Heart right ventricle (tissue), 16 donors: Measurements from ENCODE around the gene ADTRP. TPM values are rescaled to one million over a fixed set of nuclear protein-coding genes. Genes with fewer than 3 reads are reported as not detected.
"Not testable (repeated sequence)": the region's sequence is repeated elsewhere in the genome, so short reads cannot be mapped to it uniquely, and the experiment has no call there.

Experiments
- ATAC-seq, 8 donors: fragments of 200-7000 bp; cut with Tn5 transposase; one replicate each; pipeline ENCODE4 v1.9.1; 2020; ENCODE audit warnings: mild to moderate bottlenecking in 8 of 8, moderate library complexity in 8 of 8, moderate number of reproducible peaks in 1 of 8
- DNase-seq, 2 donors: peaks; one replicate each; pipeline ENCODE4 v3.0.0-alpha.2; 2020
- H3K27ac ChIP-seq, 10 donors: fragments of 200-600 bp; sonication (generic) in 2 of 10; one replicate each; pipeline versions ENCODE4 v1.5.0 to v1.8.0; 2020 to 2022; ENCODE audit warnings: mild to moderate bottlenecking in 3 of 10
- H3K27me3 ChIP-seq, 7 donors: fragments of 200-600 bp; one replicate each; pipeline ENCODE4 v1.8.0; 2021 to 2022; ENCODE audit warnings: mild to moderate bottlenecking in 2 of 7
- H3K36me3 ChIP-seq, 9 donors: fragments of 200-600 bp; sonication (generic) in 1 of 9; one replicate each; pipeline versions ENCODE4 v1.5.0 to v1.8.0; 2020 to 2022; ENCODE audit warnings: mild to moderate bottlenecking in 2 of 9
- H3K4me1 ChIP-seq, 9 donors: fragments of 200-600 bp; sonication (generic) in 1 of 9; one replicate each; pipeline versions ENCODE4 v1.5.0 to v1.8.0; 2020 to 2022; ENCODE audit warnings: mild to moderate bottlenecking in 4 of 9
- H3K4me3 ChIP-seq, 10 donors: fragments of 200-600 bp; sonication (generic) in 2 of 10; one replicate each; pipeline versions ENCODE4 v1.5.0 to v1.8.0; 2020 to 2022; ENCODE audit warnings: mild to moderate bottlenecking in 7 of 10, moderate library complexity in 2 of 10
- H3K9me3 ChIP-seq, 11 donors: fragments of 200-600 bp in 10 of 11; sonication (generic) in 2 of 11; one replicate each; pipeline versions ENCODE4 v1.5.0 to v1.8.0; 2013 to 2022; ENCODE audit warnings: mild to moderate bottlenecking in 2 of 11, control low read depth in 1 of 11, moderate library complexity in 1 of 11
- WGBS, 2 donors: extraction: QIAGEN DNeasy Blood & Tissue Kit; methylation state at CpG; one replicate each; pipeline ENCODE4 v1.1.7; 2013; ENCODE audit warnings: inconsistent platforms in 1 of 2; 5-methylcytosine and 5-hydroxymethylcytosine counted together
- intact Hi-C, 10 donors: fragments of 100-400 bp; cut with DNase I; formaldehyde crosslinking; loops; one replicate each; pipeline versions ENCODE4 v1.11.1 to v1.14.2; 2022
- polyA plus RNA-seq, 2 donors: library from polyadenylated mRNA; stranded (reverse); fragments of 200-250 nt; gene quantifications; one replicate each; pipeline ENCODE4 v1.2.3, GENCODE V29; 2013
- total RNA-seq, 10 donors: library from RNA; stranded (reverse); fragmentation: NEBNext Ultra II Directional in 3 of 10; extraction: Animal tissue kit (Norgen Biotek cat#: 25700) in 3 of 10; gene quantifications; one replicate each; pipeline versions ENCODE4 v1.2.1 to v1.2.4, GENCODE V29; 2021 to 2023
- TF ChIP-seq, protein P1 (sequence below), 9 donors: fragments of 200-600 bp; sonication (generic) in 2 of 9; IDR thresholded peaks; one replicate each; pipeline versions ENCODE4 v1.5.0 to v1.8.0; 2021 to 2022; ENCODE audit warnings: antibody characterized with exemption in 9 of 9, mild to moderate bottlenecking in 5 of 9, moderate library complexity in 1 of 9
- donor health status: Arrhythmogenic right ventricular cardiomyopathy.
- donor health status: ischemic (EF 13 %, LVEDD 7.1; RV severe dilation, severe dysfunction).
- donor health status: healthy with polysubstance abuse.
- donor health status: DM: no; HTN: yes; CAD: no.
- donor health status: DM: no; HTN: no; CAD: no.
- donor health status: ischemic (EF 25% LVEDD 6.9; RV normal size, moderate dysfunction).
- donor health status: ischemic (EF 25% LVEDD 5.7; RV mildly dilated, moderate dysfunction).
- donor health status: healthy.
- donor health status: DM: yes; HTN: yes; CAD: no.
- donor health status: Ischemic cardiomyopathy.
- donor health status: ischemic (EF 35%, LVEDD 5.7; RV mildly dilated, moderate dysfunction).
- donor health status: nonischemic (EF 11% LVEDD 7.7; RV severe dilation, severe dysfunction).
- donor health status: DM: yes; HTN: yes; CAD: no.
- donor health status: PGD.
- donor health status: ischemic (EF 29% LVEDD 5.4; RV normal size, mild dysfunction).
- donor health status: nonischemic (EF 23%, LVEDD 6.1; RV moderate dilation, normal function).

ADTRP gene
- total and polyA plus RNA-seq, 12 donors: 0.14 to 0.37 (median 0.24) TPM; not detected in 9

DNA sequence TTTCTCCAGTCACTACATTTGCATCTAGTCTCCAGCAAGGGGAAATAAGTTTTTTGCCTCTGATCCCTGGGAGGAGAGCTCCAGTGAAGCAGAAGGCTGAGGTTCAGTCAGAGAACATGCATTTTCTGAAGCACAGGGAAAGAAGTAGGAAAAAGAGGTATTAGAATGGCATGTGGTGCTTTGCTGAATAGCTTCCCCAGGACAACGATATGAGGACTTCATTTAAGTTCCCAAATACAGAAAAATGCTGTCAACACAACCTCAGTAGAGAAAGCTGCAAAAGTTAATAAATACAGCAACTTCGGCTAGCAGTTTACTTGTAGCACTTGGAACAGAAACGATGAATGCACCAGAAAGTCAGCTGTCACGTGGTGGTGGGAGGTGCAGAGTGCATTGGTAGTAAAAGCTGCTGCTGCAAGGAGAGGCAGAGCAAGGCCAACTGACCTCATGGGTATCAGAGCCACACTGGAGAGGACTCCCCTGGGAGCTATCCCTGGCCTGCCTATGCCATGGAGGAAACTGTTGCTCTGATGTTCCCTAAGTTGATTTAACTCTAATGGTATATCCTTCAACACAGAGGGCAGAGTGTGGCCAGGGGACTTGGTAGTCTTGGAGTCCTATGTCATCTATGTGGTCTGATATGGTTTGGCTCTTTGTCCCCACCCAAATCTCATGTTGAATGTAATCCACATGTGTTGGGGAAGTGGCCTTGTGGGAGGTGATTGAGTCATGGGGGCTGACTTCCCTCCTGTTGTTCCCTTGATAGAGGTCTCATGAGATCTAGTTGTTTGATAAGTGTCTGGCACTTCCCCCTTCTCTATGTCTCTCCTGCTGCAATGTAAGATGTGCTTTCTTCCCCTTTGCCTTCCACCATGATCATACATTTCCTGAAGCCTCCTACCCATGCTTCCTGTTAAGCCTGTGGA is 85.9 kb downstream of the ADTRP start:
- ATAC-seq (no peak), DNase-seq (no peak)
- no peak overlapping the region for H3K27ac ChIP-seq
- peaks cover 0 to 15% (median 0%) of the 10 kb centered on the region in 11 donors for H3K9me3 ChIP-seq
- H3K36me3 ChIP-seq: no peaks in the 10 kb centered on the region
- H3K4me1 ChIP-seq: peaks cover 0 to under 1% (median 0%) of the 10 kb centered on the region in 9 donors
- intact Hi-C loops: loop anchor here in 1 of 10 donors (10.0 kb wide), 1 partner anchor 382 kb away; no protein-coding TSS in a partner anchor
- TF ChIP-seq, protein P1, sequence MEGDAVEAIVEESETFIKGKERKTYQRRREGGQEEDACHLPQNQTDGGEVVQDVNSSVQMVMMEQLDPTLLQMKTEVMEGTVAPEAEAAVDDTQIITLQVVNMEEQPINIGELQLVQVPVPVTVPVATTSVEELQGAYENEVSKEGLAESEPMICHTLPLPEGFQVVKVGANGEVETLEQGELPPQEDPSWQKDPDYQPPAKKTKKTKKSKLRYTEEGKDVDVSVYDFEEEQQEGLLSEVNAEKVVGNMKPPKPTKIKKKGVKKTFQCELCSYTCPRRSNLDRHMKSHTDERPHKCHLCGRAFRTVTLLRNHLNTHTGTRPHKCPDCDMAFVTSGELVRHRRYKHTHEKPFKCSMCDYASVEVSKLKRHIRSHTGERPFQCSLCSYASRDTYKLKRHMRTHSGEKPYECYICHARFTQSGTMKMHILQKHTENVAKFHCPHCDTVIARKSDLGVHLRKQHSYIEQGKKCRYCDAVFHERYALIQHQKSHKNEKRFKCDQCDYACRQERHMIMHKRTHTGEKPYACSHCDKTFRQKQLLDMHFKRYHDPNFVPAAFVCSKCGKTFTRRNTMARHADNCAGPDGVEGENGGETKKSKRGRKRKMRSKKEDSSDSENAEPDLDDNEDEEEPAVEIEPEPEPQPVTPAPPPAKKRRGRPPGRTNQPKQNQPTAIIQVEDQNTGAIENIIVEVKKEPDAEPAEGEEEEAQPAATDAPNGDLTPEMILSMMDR (IDR thresholded peaks at IDR 0.05): no peak
- WGBS, 2 donors: 70 to 82% methylated on average over 4 of the region's 4 CpGs
- no peaks in the 10 kb centered on the region for H3K27me3 ChIP-seq
- no peak overlapping the region for H3K4me3 ChIP-seq

DNA sequence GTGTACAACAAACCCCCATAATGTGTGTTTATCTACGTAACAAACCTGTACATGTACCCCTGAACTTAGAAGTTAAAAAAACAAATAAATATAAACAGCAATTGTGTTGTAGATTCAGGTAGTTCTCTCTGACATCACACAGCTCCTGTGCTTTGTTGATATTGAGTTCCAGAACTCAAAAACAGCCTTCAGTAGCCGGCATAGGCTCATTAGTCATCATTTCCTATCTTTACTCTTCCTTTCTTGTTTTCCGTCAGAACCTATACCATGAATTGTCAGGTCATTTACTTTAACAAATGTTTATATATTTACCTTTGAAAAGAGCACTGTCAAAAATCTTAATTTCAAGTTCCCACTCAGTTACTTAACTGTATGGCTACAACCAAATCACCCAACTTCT is 88.8 kb downstream of the ADTRP start:
- no peak for DNase-seq
- intact Hi-C loops: loop anchor here in 1 of 10 donors (10.0 kb wide), 1 partner anchor 385 kb away; no protein-coding TSS in a partner anchor
- TF ChIP-seq, protein P1 (IDR thresholded peaks at IDR 0.05): no peak
- H3K36me3 ChIP-seq: no peaks in the 10 kb centered on the region
- H3K27ac ChIP-seq: no peak overlapping the region
- H3K9me3 ChIP-seq: peaks cover 0 to 12% (median 0%) of the 10 kb centered on the region in 11 donors
- ATAC-seq: no peak
- H3K4me1 ChIP-seq: peaks cover 0 to 3% (median 0%) of the 10 kb centered on the region in 9 donors
- 90 to 93% methylated on average over 3 of the region's 3 CpGs for WGBS, 2 donors
- H3K4me3 ChIP-seq: no peak overlapping the region
- no peaks in the 10 kb centered on the region for H3K27me3 ChIP-seq

DNA sequence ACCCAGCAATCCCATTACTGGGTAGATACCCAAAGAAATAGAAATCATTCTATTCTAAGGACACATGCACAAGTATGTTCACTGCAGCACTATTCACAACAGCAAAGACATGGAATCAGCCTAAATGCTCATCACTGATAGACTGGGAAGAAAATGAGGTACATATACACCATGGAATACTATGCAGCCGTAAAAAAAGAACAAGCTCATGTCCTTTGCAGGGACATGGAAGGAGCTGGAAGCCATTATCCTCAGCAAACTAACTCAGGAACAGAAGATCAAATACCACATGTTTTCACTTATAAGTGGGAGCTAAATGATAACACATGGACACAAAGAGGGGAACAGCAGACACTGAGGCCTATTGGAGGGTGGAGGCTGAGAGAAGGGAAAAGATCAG is 89.2 kb downstream of the ADTRP start:
- DNase-seq, H3K36me3 ChIP-seq, H3K27me3 ChIP-seq, ATAC-seq, H3K4me1 ChIP-seq, H3K4me3 ChIP-seq, H3K27ac ChIP-seq, intact Hi-C loops: not testable (repeated sequence)
- peaks cover 0 to 12% (median 0%) of the 10 kb centered on the region in 11 donors for H3K9me3 ChIP-seq
- 97 to 98% methylated on average over 1 of the region's 1 CpG for WGBS, 2 donors

DNA sequence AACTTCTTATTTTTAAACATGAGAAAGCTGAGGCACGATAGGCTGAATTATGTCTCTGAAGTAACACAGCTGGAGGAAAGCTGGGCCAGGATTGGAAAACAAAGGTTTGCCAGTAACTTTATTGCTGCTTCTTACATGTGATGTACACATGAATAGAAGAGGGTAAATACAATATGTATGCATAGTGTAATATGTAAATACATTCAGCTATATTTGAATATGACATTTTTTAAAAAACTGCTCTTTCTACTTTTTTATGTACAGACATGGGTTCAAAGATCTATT is 90.2 kb downstream of the ADTRP start:
- WGBS, 2 donors: 67 to 73% methylated on average over 1 of the region's 1 CpG
- intact Hi-C loops: no loop called here

More for the DNA sequence above, 90.2 kb downstream of the ADTRP start:
- ATAC-seq: no peak
- TF ChIP-seq, protein P1 (IDR thresholded peaks at IDR 0.05): no peak
- no peak for DNase-seq
- Histone ChIP-seq H3K4me1 (peaks cover 0 to 3% (median 0%) of the 10 kb centered on the region in 9 donors), H3K9me3 (peaks cover 0 to 12% (median 0%) of the 10 kb centered on the region in 11 donors), H3K36me3 (no peaks in the 10 kb centered on the region), H3K4me3 (no peak overlapping the region), H3K27ac (no peak overlapping the region), H3K27me3 (no peaks in the 10 kb centered on the region)
